Measurements from ENCODE around the gene CHSY3.

- TF ChIP-seq, protein P1, sequence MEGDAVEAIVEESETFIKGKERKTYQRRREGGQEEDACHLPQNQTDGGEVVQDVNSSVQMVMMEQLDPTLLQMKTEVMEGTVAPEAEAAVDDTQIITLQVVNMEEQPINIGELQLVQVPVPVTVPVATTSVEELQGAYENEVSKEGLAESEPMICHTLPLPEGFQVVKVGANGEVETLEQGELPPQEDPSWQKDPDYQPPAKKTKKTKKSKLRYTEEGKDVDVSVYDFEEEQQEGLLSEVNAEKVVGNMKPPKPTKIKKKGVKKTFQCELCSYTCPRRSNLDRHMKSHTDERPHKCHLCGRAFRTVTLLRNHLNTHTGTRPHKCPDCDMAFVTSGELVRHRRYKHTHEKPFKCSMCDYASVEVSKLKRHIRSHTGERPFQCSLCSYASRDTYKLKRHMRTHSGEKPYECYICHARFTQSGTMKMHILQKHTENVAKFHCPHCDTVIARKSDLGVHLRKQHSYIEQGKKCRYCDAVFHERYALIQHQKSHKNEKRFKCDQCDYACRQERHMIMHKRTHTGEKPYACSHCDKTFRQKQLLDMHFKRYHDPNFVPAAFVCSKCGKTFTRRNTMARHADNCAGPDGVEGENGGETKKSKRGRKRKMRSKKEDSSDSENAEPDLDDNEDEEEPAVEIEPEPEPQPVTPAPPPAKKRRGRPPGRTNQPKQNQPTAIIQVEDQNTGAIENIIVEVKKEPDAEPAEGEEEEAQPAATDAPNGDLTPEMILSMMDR (IDR thresholded peaks at IDR 0.05; ENCODE audit: low read length): no peak
- no peak for TF ChIP-seq EZH2 (IDR thresholded peaks at IDR 0.05; ENCODE audit: borderline replicate concordance, low read length)
These were observed 26.0 kb downstream of the CHSY3 start for GRCh38 chr5:129930221-129930620.

All from OCI-LY1 (cell line).